HG03469 (cell line): ENCODE results near the gene CNTRL.
"Not testable (repeated sequence)": the region's sequence is repeated elsewhere in the genome, so short reads cannot be mapped to it uniquely, and the experiment has no call there.

Source experiments
- ATAC-seq: cut with Tn5 transposase; IDR thresholded peaks from one replicate; pipeline ENCODE4 v1.9.1; 2021; ENCODE audit warnings: mild to moderate bottlenecking, moderate library complexity, moderate number of reproducible peaks; ENCODE audit not compliant: unreplicated experiment

CNTRL gene

DNA sequence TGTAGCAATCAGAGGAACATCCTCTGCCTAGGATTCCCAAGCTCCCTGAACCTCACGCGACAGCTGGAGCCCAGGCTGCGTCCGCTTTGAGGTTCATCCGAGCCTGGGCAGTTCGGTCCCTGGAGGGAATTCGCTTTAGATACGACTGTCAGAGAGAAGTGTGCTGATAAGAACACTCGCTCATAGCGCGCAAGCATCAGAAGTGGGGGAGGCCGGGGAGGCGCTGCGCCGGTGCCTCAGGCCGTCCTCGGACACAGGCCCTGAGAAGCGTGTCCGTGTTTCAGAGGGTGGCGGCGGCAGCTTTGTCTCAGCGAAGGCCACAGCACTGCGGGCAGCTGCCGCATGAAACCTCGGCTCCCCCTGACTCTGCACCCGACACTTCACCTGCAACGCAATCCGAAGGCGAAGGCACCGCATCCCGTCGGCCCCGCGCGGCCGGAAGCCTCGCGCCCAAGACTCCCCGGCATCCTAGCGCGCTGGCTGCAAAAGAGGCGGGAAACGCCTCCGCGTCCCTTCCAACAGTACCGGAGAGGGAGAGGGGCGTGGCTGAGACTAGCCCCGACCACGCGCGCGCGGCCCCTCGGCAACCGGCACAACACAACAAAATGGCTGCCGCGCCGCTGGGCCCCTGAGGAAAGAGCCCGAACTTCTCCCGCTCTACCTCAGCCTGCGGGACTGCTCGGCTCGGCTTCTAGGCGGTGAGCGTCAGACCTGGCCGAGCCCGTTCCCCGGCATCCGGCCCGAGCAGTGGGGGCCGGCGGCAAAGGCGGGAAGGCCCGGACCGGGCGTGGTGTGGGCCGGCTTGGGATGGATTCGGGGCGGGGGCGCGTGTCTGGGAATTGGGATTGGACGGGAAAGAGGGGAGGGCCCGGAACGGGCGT is at the start of gene CNTRL:
Gene CNTRL, plus strand, starts transcription at position 586 of the 881 bp plus-strand sequence. CDS start 13,372 bp downstream, outside the sequence.
- peak; percentile 53 for ATAC-seq

- no peak for ATAC-seq
Measured at GRCh38 chr9:121026260-121026691, 48.5 kb upstream of the CNTRL start.

DNA sequence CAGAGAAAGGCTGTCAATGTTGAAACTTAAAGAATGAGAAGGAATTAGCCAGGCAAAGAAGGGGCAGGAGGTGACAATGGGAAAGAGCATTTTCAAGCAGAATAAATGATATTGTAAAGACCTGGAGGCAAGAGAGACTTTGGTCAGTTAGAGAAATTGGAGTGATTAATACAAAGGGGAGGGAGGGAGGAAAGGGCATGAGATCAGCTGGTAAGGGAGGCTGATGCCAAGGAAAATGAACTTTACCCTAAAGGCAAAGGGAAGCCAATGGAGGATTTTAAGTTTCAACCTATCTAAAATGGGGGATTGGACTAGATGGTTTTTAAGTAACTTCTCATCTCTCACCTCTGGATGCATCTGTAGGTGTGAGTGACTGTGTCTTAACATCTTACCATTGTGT is 48.0 kb upstream of the CNTRL start:
- no peak for ATAC-seq

GRCh38 chr9:121028285-121028684 is 46.5 kb upstream of the CNTRL start:
- not testable (repeated sequence) for ATAC-seq

DNA sequence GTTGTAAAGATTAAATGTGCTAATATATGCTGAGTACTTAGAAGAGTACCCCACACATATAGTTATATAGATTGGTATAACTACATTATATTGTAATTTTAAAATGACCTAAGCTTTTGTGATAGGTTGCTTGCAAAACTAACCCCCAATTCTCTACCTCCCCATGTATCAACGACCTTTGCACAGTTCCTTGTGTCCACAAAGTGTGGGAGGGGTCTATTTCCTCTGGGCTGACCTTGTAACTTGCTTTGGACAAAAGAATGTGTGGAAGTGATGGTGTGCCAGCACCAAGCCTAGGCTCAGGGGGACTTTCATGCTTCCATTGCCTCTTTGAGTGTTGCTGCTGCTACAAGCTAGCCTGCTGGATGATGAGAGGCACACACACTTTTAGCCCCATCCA is 45.3 kb upstream of the CNTRL start:
- no peak for ATAC-seq

- no peak for ATAC-seq
Measured at GRCh38 chr9:121034529-121034928, 40.2 kb upstream of the CNTRL start.

DNA sequence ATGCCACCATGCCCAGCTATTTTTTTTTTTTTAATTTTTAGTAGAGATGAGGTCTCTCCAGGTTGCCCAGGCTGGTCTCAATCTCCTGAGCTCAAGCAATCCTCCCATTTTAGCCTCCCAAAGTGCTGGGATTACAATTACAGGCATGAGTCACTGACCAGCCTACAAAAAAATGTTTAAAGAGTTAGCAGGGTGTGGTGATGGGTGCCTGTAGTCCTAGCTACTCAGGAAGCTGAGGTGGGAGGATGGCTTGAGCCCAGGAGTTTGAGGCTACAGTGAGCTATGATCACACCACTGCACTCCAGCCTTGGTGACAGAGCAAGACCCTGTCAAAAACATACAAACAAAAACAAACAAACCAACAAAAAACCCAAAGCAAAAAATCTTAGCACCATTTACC is 39.0 kb upstream of the CNTRL start:
- ATAC-seq: not testable (repeated sequence)

GRCh38 chr9:121038362-121038761 is 36.4 kb upstream of the CNTRL start:
- no peak for ATAC-seq

DNA sequence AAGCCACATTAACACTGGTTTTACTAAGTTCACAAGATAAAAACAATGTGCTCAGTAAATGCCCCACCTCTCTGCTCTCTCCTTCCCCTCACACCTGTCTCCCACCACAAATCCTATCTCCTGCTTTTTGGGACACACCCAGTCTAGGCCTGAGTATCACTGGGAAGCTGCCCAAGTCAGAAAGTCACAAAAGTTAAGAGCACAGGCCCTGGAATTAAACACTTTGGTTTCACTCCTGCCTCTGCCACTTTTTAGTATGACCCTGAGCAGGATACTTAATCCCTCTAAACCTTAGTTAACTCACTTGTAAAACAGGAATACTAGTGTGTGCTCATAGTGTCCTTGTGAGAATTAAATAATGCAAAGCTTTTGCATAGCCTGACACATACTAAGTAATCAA is 36.0 kb upstream of the CNTRL start:
- no peak for ATAC-seq

DNA sequence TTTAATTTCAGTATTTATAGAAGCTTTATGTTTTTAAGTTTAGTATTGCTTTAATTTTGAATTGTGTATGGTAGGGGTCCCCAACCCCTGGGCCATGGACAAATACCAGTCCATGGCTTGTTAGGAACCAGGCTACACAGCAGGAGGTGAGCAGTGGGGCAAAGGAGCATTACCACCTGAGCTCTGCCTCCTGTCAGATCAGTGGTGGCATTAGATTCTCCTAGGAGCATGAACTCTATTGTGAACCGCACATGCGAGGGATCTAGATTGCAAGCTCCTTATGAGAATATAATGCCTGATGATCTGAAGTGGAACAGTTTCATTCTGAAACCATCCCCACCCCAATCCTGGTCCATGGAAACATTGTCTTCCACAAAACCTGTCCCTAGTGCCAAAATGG is 26.6 kb upstream of the CNTRL start:
- no peak for ATAC-seq

DNA sequence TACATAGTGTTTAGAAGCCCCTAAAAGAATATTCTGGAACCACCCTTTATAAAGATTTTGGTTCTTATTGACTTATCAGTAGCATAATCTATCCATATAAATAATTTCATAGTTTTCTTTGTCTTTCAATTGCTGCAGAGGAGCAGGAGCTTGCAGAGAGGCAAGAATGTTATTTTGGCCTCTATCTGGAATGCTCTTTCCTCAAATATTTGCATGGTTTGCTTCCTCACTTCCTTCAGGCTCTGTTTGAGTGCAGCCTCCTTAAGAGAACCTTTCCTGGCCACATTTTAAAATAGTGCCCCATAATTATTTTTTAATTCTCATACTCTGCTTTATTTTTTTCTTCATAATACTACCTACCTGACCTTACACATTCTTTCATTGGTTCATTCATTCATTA is 26.1 kb upstream of the CNTRL start:
- no peak for ATAC-seq

GRCh38 chr9:121050128-121050988 is 24.4 kb upstream of the CNTRL start, which contains the start of gene C5:
C5 (minus strand) TSS chr9:121050275; CDS start chr9:121050246, 29 bp downstream.
- ATAC-seq: no peak

DNA sequence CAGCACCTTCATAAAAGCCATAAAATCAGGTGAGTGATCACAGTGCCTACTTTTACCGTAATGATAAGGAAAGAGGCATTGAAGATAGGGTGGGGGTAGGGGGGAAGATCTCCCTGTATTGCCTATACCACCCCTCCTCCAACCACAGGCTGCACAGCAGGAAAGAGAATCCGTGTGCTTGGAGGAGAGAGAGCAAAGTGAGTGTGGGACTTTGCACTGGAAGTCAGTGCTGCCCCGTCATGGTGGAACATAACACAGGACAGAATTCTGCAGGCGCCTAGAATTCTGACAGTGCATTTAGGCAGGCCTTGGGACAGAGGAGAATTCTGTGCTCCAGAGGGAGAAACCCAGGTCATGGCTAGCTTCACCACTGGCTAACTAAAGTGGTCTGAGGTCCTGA is 21.2 kb upstream of the CNTRL start:
- ATAC-seq: no peak

GRCh38 chr9:121055642-121056143 is 19.1 kb upstream of the CNTRL start:
- no peak for ATAC-seq

DNA sequence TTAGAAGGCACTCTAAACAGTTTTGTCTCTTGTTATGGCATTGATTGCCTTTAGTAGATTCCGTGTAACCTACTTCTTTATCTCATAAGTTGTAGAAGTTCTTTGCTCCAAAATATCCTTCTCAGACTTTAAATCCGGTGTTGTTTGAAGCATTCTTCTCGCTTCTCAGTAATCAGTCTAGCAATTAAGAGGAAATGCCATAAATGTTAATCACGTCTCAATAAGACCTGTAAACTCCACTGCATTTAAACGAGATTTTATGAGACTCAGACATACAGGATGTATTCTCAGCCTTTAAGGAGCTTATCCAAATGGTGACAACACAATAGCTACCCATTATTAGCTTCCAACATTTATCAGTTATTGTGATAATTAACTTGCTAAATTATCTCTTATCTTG is 16.9 kb upstream of the CNTRL start:
- ATAC-seq: no peak

- ATAC-seq: no peak
Measured at GRCh38 chr9:121059513-121059912, 15.2 kb upstream of the CNTRL start.

- no peak for ATAC-seq
Measured at GRCh38 chr9:121059998-121060636, 14.6 kb upstream of the CNTRL start.

GRCh38 chr9:121066850-121067249 is 7.9 kb upstream of the CNTRL start:
- ATAC-seq: no peak

- no peak for ATAC-seq
Measured at GRCh38 chr9:121067640-121068039, 7.1 kb upstream of the CNTRL start.

DNA sequence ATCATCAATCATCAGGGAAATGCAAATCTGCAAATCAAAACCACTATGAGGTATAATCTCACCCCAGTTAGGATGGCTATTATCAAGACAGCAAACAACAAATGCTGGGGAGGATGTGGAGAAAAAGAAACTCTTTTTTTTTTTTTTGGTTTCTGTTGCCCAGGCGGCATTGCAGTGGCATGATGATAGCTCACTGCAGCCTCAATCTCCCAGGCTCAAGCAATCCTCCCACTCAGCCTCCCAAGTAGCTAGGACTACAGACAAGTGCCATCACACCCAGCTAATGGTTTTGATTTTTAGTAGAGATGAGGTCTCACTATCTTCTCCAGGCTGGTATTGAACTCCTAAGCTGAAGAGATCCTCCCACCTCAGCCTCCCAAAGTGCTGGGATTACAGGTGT is 5.4 kb upstream of the CNTRL start:
- no peak for ATAC-seq

DNA sequence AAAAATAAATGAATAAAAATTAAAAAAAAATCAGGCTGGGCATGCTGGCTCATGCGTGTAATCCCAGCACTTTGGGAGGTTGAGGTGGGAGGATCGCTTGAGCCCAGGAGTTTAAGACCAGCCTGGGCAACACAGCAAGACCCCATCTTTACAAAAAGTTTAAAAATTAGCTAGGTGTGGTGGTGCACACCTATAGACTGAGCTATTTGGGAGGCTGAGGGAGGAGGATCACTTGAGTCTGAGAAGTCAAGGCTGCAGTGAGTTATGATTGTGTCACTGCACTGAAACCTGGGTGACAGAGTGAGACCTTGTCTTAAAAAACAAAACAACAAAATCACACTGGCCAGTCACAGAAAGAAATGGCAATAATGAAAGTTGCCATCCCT is 3.4 kb upstream of the CNTRL start:
- no peak for ATAC-seq
